GM15510 (cell line): ENCODE measurements around the gene PRSS36.

ENCODE experiments used
- POLR2A ChIP-seq: IDR thresholded peaks from 3 replicates; pipeline ENCODE4 v1.6.1; 2011; ENCODE audit warnings: borderline replicate concordance; ENCODE audit not compliant: insufficient read length; ENCODE audit errors: extremely low read depth

PRSS36 gene

GRCh38 chr16:31187808-31188189, 37.9 kb upstream of the PRSS36 start:
- TF ChIP-seq POLR2A: no peak

- no peak for TF ChIP-seq POLR2A
Measured at GRCh38 chr16:31186930-31187807, 37.3 kb upstream of the PRSS36 start.

GRCh38 chr16:31186176-31186575, 36.3 kb upstream of the PRSS36 start:
- no peak for TF ChIP-seq POLR2A

GRCh38 chr16:31185339-31185738, 35.5 kb upstream of the PRSS36 start:
- no peak for TF ChIP-seq POLR2A

GRCh38 chr16:31184888-31185287, 35.0 kb upstream of the PRSS36 start:
- TF ChIP-seq POLR2A: no peak

- no peak for TF ChIP-seq POLR2A
Measured at GRCh38 chr16:31183432-31184428, 33.9 kb upstream of the PRSS36 start.

GRCh38 chr16:31182391-31182790, 32.5 kb upstream of the PRSS36 start:
- TF ChIP-seq POLR2A: no peak

GRCh38 chr16:31181102-31181830, 31.4 kb upstream of the PRSS36 start:
- no peak for TF ChIP-seq POLR2A

- peak; percentile 100 for TF ChIP-seq POLR2A
Measured at GRCh38 chr16:31179747-31180459, 30.0 kb upstream of the PRSS36 start, which contains the start of gene FUS. FUS (plus strand) TSS chr16:31180139; CDS start chr16:31180215, 76 bp downstream.

- TF ChIP-seq POLR2A: no peak
Measured at GRCh38 chr16:31179219-31179746, 29.4 kb upstream of the PRSS36 start.

GRCh38 chr16:31177136-31177535, 27.3 kb upstream of the PRSS36 start:
- no peak for TF ChIP-seq POLR2A

GRCh38 chr16:31168848-31169247, 19.0 kb upstream of the PRSS36 start:
- TF ChIP-seq POLR2A: no peak

GRCh38 chr16:31167315-31167714, 17.4 kb upstream of the PRSS36 start:
- no peak for TF ChIP-seq POLR2A

GRCh38 chr16:31157136-31157535, 7.3 kb upstream of the PRSS36 start:
- TF ChIP-seq POLR2A: no peak
